H1 (cell line): ENCODE results near the gene WDR7. TPM values are rescaled to one million over a fixed set of nuclear protein-coding genes. Genes with fewer than 3 reads are reported as not detected.

Experiments
- PHF8 ChIP-seq: fragments of 200-600 bp; sonication (generic); conservative IDR thresholded peaks from 2 replicates; pipeline ENCODE4 v1.7.1; 2012; ENCODE audit warnings: low read depth, mild to moderate bottlenecking, inconsistent platforms, low read length, moderate library complexity
- polyA plus RNA-seq, 7 experiments: library from polyadenylated mRNA; depleted of rRNA in 3 of 7; stranded (reverse) in 5 of 7; unstranded in 2 of 7; fragments of >200 nt in 5 of 7; fragments of 200-250 nt in 2 of 7; gene quantifications; 1 replicate in 5 of 7; 2 replicates in 1 of 7; 4 replicates in 1 of 7; pipeline versions ENCODE4 v1.2.1 to v1.2.3, GENCODE V29; 2011 to 2013; ENCODE audit warnings: missing spikeins in 2 of 7, mixed read lengths in 2 of 7
- total RNA-seq: library from RNA; stranded (reverse); fragmentation: NEBNext Ultra II Directional; extraction: Animal tissue kit (Norgen Biotek cat#: 25700); gene quantifications from 2 replicates; pipeline ENCODE4 v1.2.1, GENCODE V29; 2021

Gene WDR7
- total and polyA plus RNA-seq, 2 of the 8 experiments (the other 6 are each of a cell fraction or from before 2014, with no cell fraction given): 5.5 to 15.2 TPM

DNA sequence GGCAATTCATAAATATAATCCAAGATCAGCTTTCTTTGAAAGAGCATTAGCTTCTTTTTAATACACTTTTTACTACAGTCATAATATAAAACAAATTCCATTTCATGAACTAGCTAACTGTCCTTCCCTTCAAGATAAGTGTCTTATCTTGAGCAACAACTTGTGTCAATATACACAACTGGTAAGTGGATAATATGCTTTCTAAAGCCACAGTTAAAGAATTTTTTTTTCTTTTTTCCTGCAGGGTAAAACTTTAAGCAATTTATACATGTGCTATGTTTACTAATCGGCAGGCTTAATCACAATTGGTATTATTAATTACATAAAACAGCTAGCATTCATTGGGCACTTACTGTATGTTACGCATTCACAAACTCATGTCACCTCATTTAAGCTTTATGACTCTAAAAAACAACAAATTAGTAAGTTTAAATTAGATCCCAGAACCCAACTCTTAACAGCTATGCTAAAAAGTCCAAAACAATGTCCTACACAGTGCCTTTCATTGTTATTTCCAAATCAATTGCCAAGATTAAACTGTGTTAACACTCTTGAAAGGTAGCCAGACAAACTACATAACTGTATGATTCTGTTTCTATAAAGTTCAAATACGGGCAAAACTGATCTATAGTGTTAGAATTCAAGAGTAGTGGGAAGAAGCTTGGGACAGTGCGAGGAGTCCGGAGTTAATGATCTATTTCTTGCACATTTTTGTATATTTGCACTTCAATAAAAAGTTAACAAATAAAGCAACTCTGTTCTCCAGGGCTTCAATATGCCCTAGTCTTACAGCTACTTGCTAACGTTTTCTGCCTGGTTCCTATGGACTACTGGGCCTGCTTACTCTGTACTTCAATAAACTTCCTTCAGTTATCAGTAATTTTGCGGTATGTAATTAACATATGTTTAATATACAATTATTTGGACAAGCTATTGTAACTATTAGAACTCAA lies 18.8 kb upstream of the WDR7 start (continued):
- no peak for TF ChIP-seq PHF8
